K562 (cell line): ENCODE results near the gene RNASE8. TPM values are rescaled to one million over a fixed set of nuclear protein-coding genes. Genes with fewer than 3 reads are reported as not detected.

Source experiments
- BRCA1 ChIP-seq, 2 experiments: fragments of 450-650 bp in 1 of 2; sonication (generic) in 1 of 2; formaldehyde crosslinking in 1 of 2; IDR thresholded peaks; 2 replicates each; pipeline versions ENCODE4 v1.5.0 to v1.6.1; 2017 to 2020; ENCODE audit warnings: mild to moderate bottlenecking in 1 of 2, missing genetic modification reagents in 1 of 2
- FOSL1 ChIP-seq: fragments of 200-800 bp; sonication (Bioruptor generic); conservative IDR thresholded peaks from 2 replicates; pipeline ENCODE4 v1.6.1; 2016; ENCODE audit warnings: missing genetic modification characterization, missing compliant biosample characterization
- GABPA ChIP-seq: fragments of 200-800 bp; sonication (Bioruptor generic); conservative IDR thresholded peaks from 2 replicates; pipeline ENCODE4 v1.6.1; 2016; ENCODE audit warnings: low read depth, missing genetic modification characterization, missing compliant biosample characterization
- KAT7 ChIP-seq: sonication (generic); formaldehyde crosslinking; IDR thresholded peaks from 2 replicates; pipeline ENCODE4 v1.8.0; 2022; ENCODE audit warnings: missing genetic modification reagents, mild to moderate bottlenecking, borderline replicate concordance
- PCBP2 ChIP-seq: fragments of 200-400 bp; formaldehyde crosslinking; IDR thresholded peaks from 2 replicates; pipeline ENCODE4 v1.6.1; 2018; ENCODE audit warnings: low read length, low read depth, mild to moderate bottlenecking, moderate library complexity; ENCODE audit not compliant: poor library complexity, severe bottlenecking
- POLR3G ChIP-seq: IDR thresholded peaks from 2 replicates; pipeline ENCODE4 v1.6.1; 2011; ENCODE audit not compliant: insufficient read length, insufficient replicate concordance; ENCODE audit errors: extremely low read depth
- SMC3 ChIP-seq: conservative IDR thresholded peaks from 2 replicates; pipeline ENCODE4 v1.6.1; 2011; ENCODE audit warnings: low read depth, low read length, improper control_type of control experiment; ENCODE audit not compliant: insufficient read depth
- TRIM28 ChIP-seq: fragments of 450-650 bp; IDR thresholded peaks from 2 replicates; pipeline ENCODE4 v1.6.1; 2017
- polyA plus RNA-seq, 8 experiments: library from polyadenylated mRNA; depleted of rRNA in 4 of 8; stranded (reverse) in 5 of 8; unstranded in 3 of 8; fragments of >200 nt; fragmentation: Nextera tagmentation in 2 of 8; fragmentation: Illumina TruSeq in 1 of 8; extraction: Ambion mirVana in 2 of 8; extraction: Trizol in 1 of 8; gene quantifications; 2 replicates each; pipeline versions ENCODE4 v1.2.1 to v1.2.3, GENCODE V29; 2011 to 2014; ENCODE audit warnings: inconsistent platforms in 1 of 8, missing spikeins in 1 of 8
- total RNA-seq, 7 experiments: library from RNA; depleted of rRNA in 6 of 7; stranded (reverse); fragments of >200 nt in 6 of 7; fragmentation: Illumina TruSeq in 2 of 7; extraction: Trizol in 2 of 7; gene quantifications; 2 replicates each; pipeline versions ENCODE4 v1.2.1 to v1.2.3, GENCODE V29; 2011 to 2021; ENCODE audit warnings: low replicate concordance in 1 of 7
- TF ChIP-seq, protein P1 (sequence below), 2 experiments: fragments of 450-650 bp; IDR thresholded peaks; 2 replicates each; pipeline ENCODE4 v1.6.1; 2016; ENCODE audit warnings: mild to moderate bottlenecking in 2 of 2, borderline replicate concordance in 1 of 2, low read depth in 1 of 2, moderate library complexity in 1 of 2
- TF ChIP-seq, protein P2 (sequence below): fragments of 250-450 bp; sonication (Bioruptor Pico); IDR thresholded peaks from 2 replicates; pipeline ENCODE4 v1.8.0; 2022; ENCODE audit warnings: inconsistent platforms
- TF ChIP-seq, protein P3 (sequence below): fragments of 250-450 bp; sonication (Bioruptor Pico); IDR thresholded peaks from 2 replicates; pipeline ENCODE4 v1.5.0; 2021
- TF ChIP-seq, protein P4 (sequence below): fragments of 450-650 bp; conservative IDR thresholded peaks from 2 replicates; pipeline ENCODE4 v1.6.1; 2016; ENCODE audit warnings: missing genetic modification characterization, low read depth, mild to moderate bottlenecking, control low read depth, missing compliant biosample characterization

Gene RNASE8
- total and polyA plus RNA-seq, 9 of the 15 experiments (the other 6 are each of a cell fraction or from before 2014, with no cell fraction given), result not detected

DNA sequence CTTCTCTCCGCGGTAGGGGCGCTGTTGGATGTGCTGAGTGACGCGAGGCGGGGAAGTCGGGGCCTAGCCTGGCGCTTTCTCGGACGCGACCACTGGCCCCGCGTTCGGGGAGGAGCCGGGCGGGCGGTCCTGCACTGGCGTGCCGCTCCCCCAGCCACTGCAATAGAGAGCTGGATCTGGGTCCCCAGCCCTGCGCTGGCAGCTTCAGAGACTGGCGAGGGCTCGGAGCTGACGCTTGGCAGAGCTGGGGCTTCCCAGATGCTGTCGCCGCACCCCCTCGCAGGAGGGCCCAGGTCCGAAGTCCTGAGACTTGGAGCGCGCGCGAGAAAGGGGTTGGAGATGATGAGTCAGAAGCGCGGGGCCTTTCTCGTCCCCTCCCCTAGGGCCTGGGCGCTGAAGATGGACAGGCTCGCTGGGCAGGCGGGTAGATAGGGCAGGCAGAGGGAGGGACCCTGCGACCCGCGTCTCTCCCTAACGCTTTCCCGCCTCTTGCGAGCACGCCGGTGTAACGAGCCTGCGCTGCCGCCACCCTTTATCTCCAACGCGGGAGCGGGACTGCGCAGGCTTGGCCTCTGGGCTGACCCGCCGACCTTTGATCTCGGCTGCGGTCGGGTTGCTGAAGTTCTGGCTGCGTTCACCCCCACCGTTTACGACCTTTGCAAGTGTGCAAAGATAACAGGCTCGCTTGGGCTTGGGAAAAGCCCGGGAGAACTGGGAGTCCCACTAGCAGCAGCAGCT, 46.3 kb downstream of the RNASE8 start (continued):
- TF ChIP-seq, protein P1, sequence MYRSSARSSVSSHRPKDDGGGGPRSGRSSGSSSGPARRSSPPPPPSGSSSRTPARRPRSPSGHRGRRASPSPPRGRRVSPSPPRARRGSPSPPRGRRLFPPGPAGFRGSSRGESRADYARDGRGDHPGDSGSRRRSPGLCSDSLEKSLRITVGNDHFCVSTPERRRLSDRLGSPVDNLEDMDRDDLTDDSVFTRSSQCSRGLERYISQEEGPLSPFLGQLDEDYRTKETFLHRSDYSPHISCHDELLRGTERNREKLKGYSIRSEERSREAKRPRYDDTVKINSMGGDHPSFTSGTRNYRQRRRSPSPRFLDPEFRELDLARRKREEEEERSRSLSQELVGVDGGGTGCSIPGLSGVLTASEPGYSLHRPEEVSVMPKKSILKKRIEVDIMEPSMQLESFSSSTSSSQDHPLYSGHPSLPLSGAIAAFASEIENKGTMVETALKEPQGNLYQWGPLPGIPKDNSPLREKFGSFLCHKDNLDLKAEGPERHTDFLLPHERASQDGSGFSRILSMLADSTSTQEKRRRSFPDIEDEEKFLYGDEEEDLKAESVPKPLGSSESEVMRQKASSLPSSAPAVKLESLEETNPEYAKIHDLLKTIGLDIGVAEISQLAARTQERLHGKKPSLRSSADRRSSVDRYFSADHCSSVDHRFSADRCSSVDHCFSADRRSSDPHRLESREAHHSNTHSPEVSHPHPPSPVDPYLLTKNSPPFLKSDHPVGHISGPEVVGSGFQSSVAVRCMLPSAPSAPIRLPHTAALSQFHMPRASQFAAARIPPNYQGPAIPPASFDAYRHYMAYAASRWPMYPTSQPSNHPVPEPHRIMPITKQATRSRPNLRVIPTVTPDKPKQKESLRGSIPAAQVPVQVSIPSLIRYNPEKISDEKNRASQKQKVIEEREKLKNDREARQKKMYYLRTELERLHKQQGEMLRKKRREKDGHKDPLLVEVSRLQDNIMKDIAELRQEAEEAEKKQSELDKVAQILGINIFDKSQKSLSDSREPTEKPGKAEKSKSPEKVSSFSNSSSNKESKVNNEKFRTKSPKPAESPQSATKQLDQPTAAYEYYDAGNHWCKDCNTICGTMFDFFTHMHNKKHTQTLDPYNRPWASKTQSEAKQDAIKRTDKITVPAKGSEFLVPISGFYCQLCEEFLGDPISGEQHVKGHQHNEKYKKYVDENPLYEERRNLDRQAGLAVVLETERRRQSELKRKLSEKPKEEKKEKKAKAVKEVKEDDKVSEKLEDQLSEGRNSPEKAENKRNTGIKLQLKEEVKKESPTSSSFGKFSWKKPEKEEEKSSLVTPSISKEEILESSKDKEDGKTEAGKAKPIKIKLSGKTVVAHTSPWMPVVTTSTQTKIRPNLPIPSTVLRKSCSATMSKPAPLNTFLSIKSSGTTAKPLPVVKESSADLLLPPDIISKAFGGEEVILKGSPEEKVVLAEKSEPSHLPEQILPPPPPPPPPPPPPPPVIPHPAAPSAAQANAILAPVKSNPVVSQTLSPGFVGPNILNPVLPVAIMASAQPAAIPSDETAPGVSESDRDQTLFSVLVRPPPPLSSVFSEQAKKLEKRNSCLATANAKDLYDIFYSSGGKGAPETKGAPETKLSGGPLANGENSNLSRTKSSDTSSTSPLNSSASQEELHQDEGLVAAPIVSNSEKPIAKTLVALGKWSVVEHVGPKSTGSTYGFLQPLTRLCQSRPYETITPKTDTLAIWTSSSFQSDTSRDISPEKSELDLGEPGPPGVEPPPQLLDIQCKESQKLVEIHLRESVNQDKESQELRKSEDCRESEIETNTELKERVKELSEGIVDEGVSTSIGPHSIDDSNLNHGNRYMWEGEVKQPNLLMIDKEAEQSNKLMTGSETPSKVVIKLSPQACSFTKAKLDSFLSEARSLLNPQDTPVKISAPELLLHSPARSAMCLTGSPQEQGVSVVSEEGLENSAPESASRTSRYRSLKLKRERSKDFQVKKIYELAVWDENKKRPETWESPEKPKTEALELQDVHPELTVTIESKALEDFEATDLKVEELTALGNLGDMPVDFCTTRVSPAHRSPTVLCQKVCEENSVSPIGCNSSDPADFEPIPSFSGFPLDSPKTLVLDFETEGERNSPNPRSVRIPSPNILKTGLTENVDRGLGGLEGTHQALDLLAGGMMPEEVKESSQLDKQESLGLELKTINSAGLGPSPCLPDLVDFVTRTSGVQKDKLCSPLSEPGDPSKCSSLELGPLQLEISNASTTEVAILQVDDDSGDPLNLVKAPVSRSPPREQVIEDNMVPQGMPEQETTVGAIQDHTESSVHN (IDR thresholded peaks at IDR 0.05; ENCODE audit: borderline replicate concordance in 1 of 2, low read depth in 1 of 2), result no peak
- TF ChIP-seq FOSL1 (tag) (peak; percentile 98), TRIM28 (no peak), KAT7 (CRISPR knock-in tag) (no peak), POLR3G (no peak), SMC3 (no peak), BRCA1 (IDR thresholded peaks at IDR 0.05) (no peak), BRCA1 (CRISPR knock-in tag; IDR thresholded peaks at IDR 0.05) (no peak), PCBP2 (no peak), GABPA (tag) (no peak; the same call in 1 of the 2 replicates)
- TF ChIP-seq, protein P2, sequence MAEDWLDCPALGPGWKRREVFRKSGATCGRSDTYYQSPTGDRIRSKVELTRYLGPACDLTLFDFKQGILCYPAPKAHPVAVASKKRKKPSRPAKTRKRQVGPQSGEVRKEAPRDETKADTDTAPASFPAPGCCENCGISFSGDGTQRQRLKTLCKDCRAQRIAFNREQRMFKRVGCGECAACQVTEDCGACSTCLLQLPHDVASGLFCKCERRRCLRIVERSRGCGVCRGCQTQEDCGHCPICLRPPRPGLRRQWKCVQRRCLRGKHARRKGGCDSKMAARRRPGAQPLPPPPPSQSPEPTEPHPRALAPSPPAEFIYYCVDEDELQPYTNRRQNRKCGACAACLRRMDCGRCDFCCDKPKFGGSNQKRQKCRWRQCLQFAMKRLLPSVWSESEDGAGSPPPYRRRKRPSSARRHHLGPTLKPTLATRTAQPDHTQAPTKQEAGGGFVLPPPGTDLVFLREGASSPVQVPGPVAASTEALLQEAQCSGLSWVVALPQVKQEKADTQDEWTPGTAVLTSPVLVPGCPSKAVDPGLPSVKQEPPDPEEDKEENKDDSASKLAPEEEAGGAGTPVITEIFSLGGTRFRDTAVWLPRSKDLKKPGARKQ (CRISPR knock-in tag), result no peak
- TF ChIP-seq, protein P3, sequence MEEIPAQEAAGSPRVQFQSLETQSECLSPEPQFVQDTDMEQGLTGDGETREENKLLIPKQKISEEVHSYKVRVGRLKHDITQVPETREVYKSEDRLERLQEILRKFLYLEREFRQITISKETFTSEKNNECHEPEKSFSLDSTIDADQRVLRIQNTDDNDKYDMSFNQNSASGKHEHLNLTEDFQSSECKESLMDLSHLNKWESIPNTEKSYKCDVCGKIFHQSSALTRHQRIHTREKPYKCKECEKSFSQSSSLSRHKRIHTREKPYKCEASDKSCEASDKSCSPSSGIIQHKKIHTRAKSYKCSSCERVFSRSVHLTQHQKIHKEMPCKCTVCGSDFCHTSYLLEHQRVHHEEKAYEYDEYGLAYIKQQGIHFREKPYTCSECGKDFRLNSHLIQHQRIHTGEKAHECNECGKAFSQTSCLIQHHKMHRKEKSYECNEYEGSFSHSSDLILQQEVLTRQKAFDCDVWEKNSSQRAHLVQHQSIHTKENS, result no peak
- TF ChIP-seq, protein P4, sequence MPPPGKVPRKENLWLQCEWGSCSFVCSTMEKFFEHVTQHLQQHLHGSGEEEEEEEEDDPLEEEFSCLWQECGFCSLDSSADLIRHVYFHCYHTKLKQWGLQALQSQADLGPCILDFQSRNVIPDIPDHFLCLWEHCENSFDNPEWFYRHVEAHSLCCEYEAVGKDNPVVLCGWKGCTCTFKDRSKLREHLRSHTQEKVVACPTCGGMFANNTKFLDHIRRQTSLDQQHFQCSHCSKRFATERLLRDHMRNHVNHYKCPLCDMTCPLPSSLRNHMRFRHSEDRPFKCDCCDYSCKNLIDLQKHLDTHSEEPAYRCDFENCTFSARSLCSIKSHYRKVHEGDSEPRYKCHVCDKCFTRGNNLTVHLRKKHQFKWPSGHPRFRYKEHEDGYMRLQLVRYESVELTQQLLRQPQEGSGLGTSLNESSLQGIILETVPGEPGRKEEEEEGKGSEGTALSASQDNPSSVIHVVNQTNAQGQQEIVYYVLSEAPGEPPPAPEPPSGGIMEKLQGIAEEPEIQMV (tag), result no peak
